ENCODE results near the gene ERBB2.
"Not testable (repeated sequence)": the region's sequence is repeated elsewhere in the genome, so short reads cannot be mapped to it uniquely, and the experiment has no call there.

Gene ERBB2

DNA sequence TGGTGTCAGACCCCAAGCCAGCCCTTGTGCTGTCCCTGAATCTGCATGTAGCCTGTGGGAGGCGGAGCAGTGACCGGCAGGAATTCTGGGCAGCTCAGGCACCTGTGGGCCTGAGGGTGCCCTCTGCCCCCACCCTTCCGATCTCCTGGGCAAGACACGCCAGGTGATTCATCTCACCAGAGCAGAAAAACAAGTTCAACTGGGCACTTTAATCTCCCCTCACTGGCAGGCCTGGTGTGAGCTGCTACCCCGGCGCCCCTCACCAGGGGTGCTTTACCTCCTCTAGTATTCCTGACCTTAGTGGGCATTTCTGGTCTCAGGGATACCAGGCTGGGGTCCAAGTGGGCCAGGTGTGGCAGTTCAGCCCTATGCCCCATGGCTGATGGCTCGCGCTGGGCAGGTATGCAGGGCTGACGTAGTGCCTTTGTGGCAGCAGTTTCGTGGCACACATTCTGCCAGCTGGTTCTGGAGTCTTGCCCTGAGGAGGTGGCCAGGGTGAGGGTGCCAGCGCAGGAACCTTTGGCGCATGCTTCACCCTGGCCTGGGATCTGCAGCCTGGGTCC, 6.0 kb downstream of the ERBB2 start:
- no peak for DNase-seq

DNA sequence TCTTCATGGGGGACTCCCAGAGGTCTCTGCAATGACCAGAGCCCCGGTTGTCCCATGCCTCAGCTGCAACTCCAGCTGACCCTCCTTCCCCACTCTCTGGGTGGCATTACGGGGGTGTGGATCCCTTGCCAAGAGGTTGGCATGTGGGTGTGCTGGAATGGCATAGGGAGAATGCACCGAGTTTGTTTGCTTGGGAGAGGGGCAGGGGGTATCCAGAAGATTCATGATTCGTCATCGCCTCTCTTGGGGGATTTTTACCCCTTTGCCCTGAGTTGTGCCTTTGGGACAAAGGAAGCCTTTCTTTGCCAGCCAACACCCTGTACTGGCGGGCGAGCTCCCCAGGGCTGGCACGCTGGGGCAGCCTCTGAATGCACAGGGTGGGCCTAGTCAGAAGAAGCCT, 6.5 kb downstream of the ERBB2 start:
- DNase-seq: no peak

DNA sequence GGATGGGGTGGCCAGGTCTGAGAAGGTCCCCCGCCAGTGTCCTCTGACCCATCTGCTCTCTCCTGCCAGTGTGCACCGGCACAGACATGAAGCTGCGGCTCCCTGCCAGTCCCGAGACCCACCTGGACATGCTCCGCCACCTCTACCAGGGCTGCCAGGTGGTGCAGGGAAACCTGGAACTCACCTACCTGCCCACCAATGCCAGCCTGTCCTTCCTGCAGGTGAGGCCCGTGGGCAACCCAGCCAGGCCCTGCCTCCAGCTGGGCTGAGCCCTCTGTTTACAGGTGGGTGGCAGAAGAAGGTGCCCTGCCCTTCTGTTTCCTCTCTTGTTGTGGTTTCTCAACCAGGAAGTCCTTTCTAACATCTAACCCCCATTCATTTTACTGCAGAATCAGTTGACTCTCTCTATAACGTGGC, 7.1 kb downstream of the ERBB2 start:
- peak; percentile 37 for DNase-seq

DNA sequence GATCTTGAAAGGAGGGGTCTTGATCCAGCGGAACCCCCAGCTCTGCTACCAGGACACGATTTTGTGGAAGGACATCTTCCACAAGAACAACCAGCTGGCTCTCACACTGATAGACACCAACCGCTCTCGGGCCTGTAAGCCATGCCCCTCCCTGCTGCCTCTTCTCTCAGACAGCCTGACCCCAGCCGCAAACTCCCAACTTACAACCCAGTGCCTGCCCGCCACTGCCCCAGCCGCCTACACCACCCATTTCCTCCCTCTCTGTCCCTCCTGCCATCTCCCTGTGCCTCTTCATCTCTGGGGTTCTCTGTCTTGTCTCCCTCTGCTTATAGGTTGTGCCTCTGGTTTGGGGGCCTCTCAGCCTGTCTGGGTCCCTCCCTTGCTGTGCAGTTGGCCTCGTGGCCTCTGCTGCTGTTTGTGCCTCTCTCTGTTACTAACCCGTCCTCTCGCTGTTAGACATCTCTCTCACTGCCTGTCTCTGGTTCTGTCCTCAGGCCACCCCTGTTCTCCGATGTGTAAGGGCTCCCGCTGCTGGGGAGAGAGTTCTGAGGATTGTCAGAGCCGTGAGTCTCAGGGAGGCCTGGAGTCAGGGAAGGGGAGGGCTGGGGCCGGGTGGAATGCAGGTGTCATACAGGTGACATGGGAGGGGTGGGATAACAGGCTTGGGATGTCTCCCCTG, 9.6 kb downstream of the ERBB2 start:
- DNase-seq: no peak

DNA sequence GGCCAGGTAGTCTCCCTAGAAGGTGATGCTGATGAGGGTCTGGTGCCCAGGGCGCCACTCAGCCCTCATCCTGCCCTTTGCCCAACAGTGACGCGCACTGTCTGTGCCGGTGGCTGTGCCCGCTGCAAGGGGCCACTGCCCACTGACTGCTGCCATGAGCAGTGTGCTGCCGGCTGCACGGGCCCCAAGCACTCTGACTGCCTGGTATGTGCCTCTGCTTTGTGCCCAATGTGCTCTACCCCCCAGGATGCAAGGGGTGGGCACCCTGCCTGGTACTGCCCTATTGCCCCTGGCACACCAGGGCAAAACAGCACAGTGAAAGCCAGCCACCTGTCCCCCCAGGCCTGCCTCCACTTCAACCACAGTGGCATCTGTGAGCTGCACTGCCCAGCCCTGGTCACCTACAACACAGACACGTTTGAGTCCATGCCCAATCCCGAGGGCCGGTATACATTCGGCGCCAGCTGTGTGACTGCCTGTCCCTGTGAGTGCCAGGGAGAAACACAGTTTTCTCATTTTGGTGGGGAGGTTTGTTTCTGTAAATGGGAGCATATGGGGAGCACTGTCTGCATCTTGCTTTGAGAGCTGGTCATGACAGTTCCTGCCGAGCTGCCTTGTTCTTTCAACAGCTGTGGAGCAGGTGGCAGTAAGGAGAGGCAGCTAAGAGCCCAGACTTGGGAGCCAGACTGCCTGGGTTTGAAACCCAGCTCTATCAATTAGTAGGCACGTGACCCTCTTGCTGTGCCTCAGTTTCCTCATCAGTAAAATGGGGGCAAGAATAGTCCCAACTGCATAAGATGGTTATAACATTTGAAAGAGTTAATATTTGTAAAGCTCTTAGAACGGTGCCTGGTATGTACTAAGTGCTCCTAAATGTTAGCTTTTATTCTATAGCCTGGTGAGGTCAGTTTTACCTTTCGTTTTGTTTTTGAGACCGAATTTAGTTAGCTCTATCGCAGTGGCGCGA, 10.4 kb downstream of the ERBB2 start:
- no peak for DNase-seq

DNA sequence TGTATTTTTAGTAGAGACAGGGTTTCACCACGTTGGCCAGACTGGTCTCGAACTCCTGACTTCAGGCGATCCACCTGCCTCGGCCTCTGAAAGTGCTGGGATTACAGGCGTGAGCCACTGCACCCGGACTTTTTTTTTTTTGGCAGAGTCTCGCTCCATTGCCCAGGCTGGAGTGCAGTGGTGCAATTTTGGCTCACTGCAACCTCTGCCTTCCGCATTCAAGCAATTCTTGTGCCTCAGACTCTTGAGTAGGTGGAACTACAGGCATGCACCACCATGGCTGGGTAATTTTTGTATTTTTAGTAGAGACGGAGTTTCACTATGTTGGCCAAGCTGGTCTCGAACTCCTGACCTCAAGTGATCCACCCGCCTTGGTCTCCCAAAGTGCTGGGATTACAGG, 11.2 kb downstream of the ERBB2 start:
- not testable (repeated sequence) for DNase-seq

DNA sequence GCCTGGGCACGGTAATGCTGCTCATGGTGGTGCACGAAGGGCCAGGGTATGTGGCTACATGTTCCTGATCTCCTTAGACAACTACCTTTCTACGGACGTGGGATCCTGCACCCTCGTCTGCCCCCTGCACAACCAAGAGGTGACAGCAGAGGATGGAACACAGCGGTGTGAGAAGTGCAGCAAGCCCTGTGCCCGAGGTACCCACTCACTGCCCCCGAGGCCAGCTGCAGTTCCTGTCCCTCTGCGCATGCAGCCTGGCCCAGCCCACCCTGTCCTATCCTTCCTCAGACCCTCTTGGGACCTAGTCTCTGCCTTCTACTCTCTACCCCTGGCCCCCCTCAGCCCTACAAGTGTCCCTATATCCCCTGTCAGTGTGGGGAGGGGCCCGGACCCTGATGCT, 12.0 kb downstream of the ERBB2 start:
- DNase-seq: no peak

DNA sequence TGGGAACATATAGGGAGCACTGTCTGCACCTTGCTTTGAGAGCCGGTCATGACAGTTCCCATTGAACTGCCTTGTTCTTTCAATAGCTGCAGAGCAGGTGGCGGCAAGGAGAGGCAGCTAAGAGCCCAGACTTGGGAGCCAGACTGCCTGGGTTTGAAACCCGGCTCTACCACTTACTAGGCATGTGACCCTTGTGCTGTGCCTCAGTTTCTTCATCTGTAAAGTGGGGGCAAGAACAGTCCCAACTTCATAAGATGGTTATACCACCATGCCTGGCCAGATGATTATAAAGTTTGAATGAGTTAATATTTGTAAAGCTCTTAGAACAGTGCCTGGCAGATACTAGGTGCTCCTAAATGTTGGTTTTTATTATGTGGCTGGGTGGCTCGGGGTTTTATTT, 14.4 kb downstream of the ERBB2 start:
- DNase-seq: no peak

DNA sequence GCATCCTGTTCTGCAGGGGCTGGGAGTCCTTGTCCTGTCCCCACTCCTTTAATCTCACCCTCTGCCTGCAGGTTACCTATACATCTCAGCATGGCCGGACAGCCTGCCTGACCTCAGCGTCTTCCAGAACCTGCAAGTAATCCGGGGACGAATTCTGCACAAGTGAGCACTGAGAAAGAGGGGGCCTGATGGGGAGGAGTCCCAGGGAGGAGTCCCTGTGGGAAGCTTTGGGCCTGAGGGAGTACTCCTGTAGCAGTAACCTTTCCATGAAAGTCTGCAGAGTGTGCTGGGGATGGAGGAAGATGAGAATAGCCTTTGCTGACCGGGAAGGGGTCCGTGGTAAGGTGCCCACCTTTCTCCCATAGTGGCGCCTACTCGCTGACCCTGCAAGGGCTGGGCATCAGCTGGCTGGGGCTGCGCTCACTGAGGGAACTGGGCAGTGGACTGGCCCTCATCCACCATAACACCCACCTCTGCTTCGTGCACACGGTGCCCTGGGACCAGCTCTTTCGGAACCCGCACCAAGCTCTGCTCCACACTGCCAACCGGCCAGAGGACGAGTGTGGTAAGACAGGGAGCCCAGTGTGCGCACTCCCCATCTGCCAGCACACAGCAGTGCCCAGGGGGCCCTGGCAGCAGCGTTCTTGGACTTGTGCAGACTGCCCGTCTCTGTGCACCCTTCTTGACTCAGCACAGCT, 15.7 kb downstream of the ERBB2 start:
- no peak for DNase-seq

DNA sequence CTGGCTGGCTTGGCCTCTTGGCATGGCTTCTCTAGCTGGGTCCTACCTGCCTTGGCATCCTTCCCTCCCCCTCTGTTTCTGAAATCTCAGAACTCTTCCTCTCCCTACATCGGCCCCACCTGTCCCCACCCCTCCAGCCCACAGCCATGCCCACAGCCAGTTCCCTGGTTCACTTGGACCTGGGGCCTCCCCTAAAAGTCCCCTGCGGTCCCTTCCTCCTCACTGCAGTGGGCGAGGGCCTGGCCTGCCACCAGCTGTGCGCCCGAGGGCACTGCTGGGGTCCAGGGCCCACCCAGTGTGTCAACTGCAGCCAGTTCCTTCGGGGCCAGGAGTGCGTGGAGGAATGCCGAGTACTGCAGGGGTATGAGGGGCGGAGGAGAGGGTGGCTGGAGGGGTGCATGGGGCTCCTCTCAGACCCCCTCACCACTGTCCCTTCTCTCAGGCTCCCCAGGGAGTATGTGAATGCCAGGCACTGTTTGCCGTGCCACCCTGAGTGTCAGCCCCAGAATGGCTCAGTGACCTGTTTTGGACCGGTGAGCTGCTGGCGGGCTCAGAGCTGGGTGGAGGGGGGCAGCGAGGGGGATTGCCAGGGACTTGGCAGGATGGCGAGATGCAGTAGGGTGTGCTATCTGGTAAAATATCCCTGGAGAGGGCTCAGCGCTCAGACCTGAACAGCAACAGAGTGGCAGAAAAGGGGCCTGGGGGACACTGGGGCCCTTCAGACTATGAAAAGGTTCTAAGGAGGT, 16.4 kb downstream of the ERBB2 start:
- DNase-seq: no peak

DNA sequence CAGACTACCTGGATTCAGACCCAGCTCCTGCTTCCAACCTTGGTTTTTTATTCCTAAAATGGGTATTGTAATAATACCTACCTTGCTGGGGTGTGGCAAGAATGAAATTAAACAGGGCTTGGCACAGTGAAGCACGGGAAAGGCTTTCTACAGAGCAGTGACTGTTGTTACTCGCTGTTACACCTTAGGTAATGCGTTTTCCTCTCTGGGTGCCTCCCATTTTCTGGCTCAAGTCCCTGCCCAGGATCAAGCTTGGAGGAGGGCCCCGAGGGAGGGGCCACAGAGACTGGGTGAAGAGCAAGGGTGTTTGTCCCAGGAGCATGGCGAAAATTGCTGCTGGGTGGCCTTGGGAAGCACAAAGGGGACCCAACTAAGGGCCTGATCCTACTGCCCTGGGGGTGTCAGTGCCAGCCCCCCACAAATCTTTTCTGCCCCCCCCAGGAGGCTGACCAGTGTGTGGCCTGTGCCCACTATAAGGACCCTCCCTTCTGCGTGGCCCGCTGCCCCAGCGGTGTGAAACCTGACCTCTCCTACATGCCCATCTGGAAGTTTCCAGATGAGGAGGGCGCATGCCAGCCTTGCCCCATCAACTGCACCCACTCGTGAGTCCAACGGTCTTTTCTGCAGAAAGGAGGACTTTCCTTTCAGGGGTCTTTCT, 17.1 kb downstream of the ERBB2 start:
- no peak for DNase-seq

DNA sequence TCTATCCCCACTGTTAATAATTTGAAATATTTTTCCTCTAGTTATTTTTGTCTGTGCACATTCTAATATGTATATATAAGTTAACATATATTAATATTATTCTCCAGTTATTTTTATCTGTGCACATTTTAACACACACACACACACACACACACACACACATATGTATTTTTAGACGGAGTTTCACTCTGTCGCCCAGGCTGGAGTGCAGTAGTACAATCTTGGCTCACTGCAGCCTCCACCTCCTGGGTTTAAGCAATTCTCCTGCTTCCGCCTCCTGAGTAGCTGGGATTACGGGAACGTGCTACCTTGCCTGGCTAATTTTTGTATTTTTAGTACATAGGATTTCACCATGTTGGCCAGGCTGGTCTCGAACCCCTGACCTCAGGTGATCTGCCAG, 17.8 kb downstream of the ERBB2 start:
- DNase-seq: no peak

DNA sequence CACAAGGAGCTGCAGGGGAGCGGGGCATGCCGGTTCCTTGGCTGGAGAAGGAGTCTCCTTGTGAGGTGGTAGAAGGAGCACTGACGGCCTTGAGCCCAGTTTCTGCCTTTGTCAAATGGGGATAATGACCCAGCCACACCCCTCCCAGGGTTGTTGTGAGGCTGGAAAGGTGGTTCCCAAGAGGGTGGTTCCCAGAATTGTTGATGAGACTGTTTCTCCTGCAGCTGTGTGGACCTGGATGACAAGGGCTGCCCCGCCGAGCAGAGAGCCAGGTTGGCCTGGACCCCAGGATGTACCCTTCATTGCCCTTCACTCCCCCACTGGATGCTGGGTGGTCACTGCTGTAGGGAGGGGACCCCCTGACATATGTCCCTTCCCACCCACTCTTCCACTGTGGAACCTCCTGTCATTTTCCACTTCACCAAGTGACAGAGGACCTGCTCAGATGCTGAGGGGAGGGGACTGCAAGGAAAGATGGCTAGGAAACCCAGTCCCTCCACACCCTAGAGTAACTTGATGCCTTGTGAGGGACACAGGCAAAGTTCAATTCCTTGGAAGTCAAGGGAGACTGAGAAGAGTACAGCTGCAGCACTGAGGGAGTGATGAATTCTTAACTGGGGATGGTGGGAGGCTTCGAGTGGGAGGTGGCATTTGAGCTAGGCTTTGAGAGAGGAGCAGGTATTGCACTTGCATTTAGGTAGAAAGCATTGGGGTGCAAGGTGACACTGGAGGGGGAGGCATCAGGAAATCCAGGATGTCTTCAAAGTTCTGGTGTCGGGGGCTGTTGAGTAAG, 19.9 kb downstream of the ERBB2 start:
- no peak for DNase-seq

DNA sequence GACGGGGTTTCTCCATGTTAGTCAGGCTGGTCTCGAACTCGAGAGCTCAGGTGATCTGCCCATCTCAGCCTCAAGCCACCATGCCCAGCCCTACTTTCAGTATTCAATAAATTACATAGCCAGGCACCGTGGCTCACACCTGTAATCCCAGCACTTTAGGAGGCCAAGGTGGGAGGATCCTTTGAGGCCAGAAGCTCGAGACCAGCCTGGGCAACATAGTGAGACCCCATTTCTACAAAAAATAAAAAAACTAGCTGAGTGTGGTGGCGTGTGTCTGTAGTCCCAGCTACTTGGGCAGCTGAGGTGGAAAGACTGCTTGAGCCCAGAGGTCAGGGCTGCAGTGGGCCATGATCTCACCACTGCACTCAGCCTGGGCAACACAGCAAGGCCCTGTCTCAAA, 22.2 kb downstream of the ERBB2 start:
- no peak for DNase-seq

DNA sequence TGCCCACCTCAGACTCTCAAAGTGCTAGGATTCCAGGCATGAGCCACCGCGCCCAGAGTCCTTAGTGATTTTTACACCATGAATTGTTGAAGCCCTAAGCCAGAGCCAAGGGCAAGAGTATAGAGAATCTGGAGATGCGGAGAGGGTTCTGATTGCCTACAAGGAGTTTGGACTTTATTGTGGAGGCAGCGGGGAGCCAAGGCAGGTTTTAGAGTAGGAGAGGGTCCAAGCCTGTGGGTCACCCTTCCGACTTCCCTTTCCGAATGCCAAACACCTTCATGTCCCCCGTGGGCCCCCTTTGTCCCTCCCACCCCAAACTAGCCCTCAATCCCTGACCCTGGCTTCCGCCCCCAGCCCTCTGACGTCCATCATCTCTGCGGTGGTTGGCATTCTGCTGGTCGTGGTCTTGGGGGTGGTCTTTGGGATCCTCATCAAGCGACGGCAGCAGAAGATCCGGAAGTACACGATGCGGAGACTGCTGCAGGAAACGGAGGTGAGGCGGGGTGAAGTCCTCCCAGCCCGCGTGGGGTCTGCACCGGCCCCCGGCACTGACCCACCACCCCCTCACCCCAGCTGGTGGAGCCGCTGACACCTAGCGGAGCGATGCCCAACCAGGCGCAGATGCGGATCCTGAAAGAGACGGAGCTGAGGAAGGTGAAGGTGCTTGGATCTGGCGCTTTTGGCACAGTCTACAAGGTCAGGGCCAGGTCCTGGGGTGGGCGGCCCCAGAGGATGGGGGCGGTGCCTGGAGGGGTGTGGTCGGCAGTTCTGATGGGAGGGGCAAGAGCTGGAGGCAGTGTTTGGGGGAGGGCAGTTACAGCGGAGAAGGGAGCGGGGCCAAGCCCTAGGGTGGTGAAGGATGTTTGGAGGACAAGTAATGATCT, 23.3 kb downstream of the ERBB2 start:
- DNase-seq: no peak

DNA sequence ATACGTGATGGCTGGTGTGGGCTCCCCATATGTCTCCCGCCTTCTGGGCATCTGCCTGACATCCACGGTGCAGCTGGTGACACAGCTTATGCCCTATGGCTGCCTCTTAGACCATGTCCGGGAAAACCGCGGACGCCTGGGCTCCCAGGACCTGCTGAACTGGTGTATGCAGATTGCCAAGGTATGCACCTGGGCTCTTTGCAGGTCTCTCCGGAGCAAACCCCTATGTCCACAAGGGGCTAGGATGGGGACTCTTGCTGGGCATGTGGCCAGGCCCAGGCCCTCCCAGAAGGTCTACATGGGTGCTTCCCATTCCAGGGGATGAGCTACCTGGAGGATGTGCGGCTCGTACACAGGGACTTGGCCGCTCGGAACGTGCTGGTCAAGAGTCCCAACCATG, 24.9 kb downstream of the ERBB2 start:
- DNase-seq: no peak

DNA sequence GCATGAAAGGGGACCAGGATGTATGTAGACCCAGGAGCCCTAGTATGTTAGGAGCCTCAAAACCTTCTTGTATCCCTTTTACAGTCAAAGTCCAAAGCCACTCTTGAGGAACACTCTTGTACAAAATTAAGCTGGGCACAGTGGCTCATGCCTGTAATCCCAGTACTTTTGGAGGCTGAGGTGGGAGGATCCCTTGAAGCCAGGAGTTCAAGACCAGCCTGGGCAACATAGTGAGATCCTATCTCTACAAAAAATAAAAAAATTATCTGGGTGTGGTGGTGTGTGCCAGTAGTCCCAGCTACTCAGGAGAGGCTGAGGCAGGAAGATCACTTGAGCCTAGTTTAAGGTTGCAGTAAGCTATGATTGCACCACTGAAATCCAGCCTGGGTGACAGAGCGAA, 26.1 kb downstream of the ERBB2 start:
- not testable (repeated sequence) for DNase-seq

DNA sequence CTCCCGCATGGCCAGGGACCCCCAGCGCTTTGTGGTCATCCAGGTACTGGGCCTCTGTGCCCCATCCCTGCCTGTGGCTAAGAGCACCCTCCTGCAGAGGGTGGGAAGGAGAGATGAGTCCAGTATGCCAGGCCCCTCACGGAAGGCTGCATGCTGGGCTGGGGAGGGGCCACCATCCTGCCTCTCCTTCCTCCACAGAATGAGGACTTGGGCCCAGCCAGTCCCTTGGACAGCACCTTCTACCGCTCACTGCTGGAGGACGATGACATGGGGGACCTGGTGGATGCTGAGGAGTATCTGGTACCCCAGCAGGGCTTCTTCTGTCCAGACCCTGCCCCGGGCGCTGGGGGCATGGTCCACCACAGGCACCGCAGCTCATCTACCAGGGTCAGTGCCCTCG, 26.8 kb downstream of the ERBB2 start:
- DNase-seq: no peak

DNA sequence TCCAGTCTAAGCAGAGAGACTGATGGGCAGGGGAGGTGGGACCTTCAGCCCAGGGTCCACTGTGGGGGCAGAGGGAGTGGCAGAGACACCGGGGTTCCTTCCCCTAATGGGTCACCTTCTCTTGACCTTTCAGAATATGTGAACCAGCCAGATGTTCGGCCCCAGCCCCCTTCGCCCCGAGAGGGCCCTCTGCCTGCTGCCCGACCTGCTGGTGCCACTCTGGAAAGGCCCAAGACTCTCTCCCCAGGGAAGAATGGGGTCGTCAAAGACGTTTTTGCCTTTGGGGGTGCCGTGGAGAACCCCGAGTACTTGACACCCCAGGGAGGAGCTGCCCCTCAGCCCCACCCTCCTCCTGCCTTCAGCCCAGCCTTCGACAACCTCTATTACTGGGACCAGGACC, 27.7 kb downstream of the ERBB2 start:
- DNase-seq: no peak

DNA sequence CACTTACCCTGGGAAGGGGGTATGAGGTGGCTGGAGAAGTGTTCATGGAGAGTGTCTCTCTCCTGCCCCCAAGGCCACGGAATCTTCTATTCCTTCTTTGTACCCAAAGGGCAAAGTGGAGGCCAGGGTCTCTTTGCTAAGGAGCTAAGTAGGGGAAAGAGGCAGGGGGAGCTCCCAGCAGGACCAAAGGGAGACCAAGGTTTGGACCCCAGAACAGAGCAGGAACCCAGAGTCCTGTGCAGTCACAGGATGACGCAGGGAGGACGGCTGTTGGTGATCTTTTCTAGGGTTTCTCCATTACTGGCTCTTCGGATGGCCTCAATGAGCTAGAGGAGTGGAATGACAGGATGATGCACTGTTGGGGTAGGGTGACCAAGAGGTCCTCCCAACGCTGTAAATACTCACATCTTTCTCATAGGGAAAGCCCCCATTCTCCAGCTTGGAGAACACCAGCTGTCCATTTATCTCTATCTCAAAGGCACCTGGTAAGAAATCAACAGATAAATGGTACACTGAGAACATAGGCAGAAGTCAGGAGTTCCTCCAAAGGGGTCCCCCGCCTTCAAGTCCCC, 29.5 kb downstream of the ERBB2 start:
- no peak for DNase-seq

All from CD4-positive, alpha-beta T cell treated with Interleukin-17A for 4 hours (primary cell).